ENCODE results near the gene SPEN.
A peak's percentile ranks its signal among the peaks of the same experiment; 100 is the strongest.
"Not testable (repeated sequence)": the region's sequence is repeated elsewhere in the genome, so short reads cannot be mapped to it uniquely, and the experiment has no call there.

SPEN gene

DNA sequence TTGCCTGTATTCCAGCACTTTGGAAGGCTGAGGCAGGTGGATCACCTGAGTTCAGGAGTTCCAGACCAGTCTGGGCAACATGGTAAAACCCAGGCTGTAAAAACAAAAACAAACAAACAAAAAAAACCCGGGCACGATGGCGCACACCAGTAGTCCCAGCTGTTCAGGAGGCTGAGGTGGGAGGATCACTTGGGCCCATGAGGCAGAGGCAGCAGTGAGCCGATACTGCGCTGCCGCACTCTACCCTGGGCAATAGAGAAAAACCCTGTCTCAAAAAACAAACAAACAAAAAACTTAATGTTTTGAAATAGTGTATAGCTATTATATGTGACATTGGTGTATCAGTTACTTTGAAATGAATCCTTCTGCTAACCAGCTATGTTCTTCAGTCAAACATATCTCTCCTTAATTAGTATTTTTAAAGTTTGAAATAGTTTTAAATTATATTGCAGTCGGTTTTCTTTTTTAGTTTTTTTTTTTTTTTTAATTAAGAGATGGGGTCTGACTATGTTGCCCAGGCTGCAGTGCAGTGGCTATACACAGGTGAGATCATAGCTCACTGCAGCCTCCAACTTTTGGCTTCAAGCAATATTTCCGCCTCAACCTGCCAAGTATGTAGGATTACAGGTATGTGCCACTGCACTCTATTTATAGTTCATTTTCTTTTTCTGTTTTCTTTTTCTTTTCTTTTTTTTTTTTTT, 11.3 kb downstream of the SPEN start:
- no peak for DNase-seq

DNA sequence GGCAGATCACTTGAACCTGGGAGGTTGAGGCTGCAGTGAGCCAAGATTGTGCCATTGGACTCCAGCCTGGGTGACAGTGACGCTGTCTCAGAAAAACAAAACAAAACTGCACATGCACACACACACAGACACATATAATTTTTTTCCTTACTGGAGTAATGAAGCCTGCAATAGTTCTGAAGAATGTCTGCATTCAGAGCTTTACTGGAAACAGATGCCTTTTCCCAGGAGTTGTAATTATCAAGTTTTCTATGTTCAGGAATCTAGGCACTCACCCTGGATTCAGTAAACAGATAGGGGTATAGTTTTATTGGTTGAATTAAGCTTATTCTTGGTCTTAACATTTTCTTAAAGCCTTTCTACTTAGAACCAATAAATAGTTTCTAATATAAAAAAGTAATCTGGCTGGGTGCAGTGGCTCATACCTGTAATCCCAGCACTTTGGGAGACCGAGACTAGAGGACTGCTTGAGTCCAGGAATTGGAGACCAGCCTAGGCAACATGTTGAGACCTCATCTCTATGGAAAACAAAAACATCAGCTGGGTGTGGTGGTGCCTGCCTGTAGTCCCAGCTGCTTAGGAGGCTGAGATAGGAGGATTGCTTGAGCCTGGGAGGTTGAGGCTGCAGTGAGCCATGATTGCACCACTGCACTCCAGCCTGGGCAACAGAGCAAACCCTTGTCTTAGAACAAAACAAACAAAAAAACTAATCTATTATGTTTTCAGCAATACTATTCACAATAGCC, 15.8 kb downstream of the SPEN start:
- DNase-seq = no peak

DNA sequence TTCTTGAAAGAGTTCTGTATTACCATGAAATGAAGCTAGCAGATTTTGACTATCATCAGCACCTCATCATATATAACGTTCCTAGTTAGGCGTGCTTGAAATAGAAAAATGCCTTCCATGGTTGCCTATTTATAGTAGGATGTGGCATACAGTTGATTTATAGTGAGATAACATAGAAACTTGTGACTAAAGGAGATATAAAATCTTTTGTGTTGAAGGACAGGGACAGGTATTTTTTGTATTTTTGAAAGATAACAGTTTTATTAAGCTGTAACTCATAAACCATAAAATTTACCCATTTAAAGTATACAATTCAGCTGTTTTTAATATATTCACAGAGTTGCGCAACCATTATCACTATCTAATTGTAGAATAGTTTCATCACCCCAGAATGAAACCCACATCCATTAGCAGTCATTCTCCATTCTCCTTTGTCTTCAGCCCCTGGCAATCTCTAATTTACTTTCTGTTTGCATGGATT, 19.3 kb downstream of the SPEN start:
- peak; percentile 85 for DNase-seq

DNA sequence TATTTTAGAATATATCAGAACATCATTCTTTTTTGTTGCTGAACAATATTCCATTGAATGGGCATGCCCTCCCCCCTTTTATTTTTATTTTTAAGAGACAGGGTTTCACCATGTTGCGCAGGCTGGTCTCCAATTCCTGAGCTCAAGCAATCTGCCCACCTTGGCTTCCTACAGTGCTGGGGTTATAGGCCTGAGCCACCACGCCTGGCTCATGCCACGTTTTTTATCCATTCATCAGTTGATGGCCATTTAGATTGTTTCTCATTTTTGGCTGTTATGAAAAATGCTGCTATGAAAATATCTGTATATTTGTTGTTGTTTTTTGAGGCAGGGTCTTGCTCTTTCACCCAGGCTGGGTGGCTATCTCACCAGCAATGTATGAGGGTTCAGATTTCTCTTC, 19.8 kb downstream of the SPEN start:
- no peak for DNase-seq

DNA sequence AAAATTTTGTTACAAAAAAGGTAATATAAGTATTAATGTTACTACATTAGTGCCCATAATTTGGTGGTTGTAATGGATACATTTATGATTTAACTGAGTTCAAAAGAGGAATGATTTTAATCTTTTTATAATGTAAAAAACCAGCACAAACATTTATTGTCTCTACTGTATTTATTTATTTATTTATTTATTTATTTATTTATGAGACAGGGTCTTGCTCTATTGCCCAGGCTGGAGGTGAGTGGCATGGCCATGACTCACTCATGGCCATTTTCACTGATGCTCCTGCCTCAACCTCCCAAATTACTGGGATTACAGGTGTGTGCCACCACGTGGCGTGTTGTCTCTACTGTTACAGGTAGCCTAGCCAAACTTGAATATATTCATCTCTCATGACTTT, 21.9 kb downstream of the SPEN start:
- no peak for DNase-seq

DNA sequence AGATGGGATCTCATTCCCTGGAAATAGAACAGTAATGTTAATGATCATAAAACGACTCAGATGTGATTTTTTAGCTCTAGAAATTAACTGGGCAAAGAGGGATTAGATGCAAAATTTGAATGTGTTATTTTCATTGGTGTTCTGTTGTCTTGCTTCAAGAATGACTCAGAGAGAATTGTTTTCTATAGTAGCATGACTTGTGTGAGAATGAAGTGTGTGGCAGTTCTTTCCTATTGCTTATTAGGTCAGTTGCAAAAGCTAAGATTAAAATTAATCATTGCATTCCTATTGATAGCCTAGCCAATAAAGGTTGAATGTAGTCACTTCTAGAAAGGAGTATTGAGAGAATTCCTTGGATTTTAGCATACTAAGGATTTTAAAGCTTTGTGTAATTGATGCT, 22.9 kb downstream of the SPEN start:
- DNase-seq = no peak

DNA sequence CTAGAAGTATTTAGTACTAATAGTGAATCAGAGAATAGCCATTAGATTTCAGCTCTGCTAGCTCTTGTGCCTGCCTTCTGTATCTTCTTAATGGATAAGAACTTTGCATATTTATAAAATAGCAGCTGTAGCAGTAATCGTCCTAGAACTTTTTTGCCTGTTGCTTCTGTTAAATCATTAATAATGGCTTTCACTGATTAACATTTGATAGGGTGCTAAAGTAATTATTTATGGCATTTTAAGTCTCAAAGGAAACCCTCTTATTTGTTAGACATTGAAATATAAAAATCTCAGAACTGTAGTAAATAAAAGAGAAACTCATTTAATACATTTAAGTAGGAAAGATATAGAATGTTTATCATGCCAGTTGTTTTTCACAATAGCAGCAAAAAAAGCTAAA, 27.0 kb downstream of the SPEN start:
- DNase-seq = no peak

DNA sequence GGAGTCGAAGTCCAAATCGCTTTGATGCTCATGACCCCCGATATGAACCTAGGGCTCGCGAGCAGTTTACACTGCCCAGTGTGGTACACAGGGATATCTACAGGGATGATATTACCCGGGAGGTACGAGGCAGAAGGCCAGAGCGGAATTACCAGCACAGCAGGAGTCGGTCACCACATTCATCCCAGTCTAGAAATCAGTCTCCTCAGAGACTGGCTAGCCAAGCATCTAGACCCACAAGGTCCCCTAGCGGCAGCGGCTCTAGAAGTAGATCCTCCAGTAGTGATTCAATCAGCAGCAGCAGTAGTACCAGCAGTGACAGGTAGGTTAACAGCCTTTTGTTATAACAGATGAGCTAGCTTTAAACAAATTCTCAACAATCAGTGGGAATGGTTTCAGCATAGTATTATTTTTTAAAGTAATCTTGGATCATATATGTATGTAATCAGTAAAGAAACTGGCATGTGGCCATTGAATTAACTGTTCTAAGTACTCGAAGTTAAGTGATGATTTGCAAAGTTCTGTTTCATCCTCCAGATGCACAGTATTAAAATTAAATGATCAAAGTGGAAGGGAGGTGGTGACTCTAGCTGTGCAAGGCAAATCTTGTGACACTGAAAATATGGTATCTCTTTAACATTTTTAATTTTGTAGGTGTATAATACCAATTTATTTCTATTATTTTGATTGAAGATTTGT, 29.0 kb downstream of the SPEN start:
- no peak for DNase-seq

DNA sequence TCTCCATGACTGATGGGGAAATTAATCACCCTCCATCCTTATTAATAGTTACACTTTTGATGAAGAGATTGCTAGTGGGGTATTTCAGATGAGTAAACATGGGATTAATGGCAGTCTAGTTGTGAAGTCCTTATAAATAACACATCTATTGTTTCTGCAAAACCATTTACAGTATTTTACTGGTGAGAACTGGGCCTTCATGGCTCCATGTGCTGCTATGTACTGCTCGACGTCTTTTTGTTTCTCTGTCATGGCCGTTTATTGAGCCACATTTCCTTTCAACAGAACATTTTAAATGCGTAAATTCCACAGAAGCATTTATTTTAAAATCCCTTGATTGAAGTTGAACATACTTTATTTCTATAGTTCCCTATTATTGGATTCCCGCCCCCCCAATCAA, 34.5 kb downstream of the SPEN start:
- no peak for DNase-seq

DNA sequence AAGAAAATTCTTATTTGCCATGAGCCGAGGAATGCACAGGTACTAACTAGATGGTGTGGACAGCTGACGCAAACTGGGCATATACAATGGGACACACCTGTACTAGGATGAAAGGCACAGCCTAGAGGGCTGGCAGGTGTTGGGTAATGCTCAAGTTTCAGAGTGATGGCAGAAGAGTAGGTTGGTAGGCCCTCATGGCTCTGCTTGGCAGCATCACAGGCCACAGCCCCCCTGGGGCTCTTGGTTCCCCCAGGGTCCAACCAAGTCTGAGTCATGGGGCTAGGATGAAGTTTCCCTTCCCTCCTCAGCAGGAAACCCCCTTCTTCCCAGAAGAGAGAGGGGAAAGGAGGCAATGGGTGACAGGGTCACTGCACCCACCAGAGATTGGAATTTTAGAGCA, 35.2 kb downstream of the SPEN start:
- DNase-seq = no peak

DNA sequence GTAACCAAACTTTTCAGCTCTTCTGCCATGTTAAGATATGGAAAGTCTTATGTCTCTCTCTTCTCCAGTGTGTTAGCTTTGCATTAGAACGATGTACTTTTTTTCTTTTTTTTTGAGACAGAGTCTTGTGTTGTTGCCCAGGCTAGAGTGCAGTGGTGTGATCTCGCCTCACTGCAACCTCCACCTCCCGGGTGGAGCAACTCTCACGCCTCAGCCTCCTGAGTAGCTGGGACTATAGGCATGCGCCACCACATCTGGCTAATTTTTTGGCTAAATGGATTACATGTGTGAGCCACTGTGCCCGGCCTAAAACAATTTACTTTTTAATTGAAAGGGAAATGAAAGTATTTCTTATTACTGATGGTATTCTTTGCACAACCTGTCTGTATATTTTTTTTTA, 35.8 kb downstream of the SPEN start:
- peak; percentile 19 for DNase-seq

DNA sequence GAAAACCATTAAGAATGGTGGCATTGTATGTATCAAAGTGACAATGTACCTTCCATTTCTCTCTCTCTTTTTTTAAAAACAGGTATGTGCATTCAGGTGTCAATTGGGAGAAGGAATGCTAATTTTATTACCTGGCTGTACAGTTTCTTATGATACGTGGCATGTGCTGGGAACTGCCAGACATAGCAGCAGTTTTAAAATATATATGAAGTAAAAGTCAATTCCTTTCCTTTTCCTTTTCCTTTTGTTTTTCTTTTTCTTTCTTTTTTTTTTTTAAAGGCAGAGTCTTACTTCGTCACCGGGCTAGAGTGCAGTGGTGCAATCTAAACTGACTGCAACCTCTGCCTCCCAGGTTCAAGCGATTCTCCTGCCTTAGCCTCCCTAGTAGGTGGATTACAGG, 37.0 kb downstream of the SPEN start:
- no peak for DNase-seq

DNA sequence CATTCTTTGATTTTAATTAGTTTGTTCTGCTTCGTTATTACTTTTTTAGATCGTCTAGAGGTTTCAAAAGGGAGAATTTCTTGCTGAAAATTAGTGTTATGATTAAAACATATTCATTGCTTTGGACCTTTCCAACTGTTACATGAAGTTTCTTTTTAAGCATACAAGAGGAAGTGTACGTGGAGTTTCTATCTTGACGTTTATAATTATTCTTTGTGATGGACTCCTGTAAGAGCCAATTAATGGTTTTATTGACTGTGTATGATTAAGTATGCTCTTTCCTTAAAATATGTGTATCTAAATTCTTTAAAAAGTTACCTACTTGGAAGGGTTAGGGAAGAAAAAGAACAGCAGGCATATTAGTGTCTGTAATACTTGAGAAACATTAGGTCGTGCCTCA, 37.8 kb downstream of the SPEN start:
- no peak for DNase-seq

DNA sequence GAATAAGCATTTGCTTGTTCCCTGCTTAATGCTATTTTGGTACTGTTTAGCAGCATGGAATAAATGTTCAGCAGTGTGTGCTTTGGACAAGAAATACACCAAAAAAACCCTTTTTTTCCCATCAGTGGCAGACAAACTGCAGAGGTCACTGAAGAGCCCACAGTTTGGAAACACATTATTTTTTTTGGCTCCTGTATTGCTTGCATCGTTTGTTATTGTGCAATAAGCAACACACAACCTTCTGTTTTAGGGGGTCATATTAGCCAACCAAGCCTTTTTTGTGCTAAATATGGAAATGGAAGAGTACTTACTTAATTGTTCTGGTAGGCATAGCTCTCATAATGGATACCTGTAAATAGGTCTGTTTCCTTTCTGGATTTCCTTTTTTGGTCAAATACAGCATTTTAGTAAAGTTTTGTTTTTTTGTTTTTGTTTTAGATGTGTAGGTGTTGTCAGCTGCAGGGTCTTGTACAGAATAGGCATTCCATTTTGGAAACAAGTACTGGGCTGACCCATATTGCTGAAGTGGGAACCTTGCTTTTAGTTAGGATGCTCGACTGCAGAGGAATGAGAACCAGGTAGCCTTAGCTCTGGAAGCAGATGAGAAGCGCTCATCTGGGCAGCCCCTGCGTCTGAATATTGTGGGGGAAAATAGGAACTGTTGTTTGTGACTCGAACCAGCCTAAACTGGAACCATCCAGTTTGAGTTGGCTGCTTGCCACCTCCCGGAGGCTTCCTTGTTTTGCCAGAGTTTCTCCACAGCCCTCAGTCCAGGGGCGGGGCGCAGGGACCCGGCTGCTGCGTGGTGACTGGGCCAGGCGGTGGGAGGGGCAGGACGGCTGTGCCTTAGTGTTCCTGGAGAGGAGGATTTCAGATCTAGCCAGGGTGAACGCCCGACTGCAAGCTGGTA, 38.4 kb downstream of the SPEN start:
- DNase-seq = peak; percentile 99

DNA sequence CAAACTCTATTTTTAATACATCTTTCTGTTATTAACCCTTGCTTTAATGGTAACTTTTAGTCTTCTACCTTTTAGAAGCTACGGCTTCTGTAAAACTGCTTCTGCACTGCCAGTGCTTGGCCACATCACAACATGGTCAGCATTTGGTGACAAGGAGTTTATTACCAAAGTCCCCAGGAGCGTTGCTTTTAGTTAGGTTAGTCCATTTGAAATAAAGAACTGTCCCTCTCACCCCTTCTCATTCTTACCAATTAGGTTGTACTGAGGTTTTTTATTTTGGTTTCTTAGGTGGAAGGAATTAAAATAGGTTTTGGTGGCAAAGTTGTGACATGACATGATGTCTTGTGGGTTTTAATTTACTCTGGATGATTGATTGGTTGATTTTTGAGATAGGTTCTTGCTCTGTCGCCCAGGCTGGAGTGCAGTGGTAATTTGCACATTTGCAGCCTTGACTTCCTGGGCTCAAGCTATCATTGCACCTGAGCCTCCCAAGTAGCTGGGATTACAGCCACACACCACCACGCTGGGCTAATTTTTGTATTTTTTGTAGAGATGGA, 39.2 kb downstream of the SPEN start:
- DNase-seq = no peak

DNA sequence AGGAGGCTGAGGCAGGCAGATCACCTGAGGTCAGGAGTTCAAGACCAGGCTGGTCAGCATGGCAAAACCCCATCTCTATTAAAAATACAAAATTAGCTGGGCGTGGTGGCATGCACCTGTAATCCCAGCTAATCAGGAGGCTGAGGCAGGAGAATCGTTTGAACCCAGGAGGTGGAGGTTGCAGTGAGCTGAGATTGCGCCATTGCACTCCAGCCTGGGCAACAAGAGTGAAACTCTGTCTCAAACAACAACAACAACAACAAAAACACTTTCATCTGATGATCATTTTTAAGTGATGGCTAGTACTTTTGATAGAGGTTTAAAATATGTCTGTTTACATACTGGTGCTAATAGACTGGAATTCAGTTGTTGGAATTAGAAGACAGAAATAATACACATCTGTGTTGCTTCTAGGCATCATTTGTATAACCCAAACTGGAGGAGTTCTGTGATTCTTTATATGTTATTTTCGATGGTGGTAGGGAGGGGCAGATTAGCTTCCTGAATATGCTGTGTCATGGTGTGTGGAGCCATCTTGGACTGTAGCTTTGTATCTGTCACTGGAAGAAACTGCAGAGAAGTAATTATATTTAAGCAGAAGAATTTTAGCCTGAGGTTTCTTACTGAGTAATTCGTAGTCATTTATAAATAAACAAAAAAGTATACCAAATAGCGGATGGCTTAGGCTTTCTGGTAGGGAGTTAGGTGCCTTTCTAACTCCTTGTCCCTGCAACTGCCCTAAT, 45.5 kb downstream of the SPEN start:
- peak; percentile 74 for DNase-seq

DNA sequence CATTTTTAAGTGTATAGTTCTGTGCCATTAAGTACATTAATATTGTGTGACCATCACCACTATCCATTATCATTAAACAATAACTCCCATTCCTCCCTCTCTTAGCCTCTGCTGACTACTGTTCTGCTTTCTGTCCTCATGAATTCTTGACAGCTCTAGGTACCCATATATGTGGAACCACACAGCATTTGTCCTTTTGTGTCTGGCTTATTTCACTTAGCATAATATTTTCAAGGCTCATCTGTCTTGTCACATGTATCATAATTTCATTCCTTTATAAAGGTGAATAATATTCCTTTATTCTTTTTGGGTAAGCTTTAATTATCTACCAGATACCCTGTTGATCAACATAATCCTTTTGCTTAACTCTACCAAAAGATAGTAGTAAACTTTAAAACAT, 47.7 kb downstream of the SPEN start:
- DNase-seq = no peak

DNA sequence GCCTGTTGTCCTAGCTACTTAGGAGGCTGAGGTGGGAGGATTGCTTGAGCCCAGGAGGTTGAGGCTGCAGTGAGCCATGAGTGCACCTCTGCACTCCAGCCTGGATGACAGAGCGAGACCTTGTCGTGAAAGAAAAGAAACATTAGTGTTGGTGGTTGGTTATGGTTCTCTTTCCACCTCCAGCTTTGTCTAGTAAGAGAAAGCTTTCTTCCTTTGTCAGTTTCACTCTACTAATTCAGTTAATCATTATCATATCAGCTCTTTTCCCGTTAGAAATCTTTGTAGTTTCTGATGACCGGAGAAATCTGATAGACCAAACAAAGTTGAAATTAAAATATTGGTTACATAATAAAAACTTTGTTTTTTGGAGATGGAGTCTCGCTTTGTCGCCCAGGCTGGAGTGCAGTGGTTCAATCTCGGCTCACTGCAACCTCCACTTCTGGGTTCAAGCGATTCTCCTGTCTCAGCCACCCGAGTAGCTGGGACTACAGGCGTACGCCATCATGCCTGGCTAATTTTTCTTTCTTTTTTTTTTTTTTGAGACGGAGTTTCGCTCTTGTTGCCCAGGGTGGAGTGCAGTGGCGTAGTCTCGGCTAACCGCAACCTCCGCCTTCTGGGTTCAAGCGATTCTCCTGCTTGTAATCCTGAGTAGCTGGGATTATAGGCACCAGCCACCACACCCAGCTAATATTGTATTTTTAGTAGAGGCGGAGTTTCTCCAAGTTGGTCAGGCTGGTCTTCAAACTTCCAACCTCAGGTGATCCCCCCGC, 49.5 kb downstream of the SPEN start:
- DNase-seq = not testable (repeated sequence)

DNA sequence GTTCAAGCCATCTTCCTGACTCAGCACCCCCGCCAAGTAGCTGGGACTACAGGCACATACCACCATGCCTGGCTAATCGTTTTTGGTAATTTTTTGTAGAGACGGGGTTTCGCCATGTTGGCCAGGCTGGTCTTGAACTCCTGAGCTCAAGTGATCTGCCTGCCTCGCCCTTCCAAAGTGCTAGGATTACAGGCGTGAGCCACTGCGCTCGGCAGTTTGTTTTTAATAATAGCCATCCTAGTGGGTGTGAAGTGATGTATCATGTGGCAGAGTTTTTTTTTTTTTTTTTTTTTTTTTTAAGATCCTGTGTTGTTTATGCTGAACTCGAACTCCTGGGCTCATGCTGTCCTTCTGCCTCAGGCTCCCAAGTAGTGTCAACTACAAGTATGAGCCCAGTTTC, 51.8 kb downstream of the SPEN start:
- DNase-seq = no peak

DNA sequence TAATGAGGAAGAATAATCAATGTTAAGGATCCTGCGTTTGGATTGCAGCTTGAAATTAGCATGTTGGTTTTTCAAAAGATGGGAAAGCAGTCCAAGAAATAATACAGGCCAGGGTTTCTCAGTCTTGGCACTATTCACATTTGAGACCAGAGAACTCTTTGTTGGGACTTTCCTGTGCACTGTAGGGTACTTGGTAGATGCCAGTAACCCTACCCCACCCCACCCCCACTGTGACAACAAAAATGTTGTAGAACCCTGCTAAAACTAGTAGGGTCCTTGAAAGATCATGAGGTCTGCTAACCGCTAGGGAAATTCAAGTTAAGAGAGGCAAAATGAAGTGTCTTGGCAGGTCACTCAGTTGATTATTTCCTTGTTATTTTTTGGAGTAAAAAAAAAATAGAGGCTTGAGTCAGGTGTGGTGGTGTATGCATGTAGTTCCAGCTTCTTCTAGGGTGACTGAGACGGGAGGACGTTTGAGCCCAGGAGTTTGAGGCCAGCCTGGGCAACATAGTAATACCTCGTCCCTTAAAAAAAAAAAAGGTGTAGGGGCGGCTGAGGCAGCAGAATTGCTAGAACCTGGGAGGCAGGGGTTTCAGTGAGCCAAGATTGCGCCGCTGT, 53.3 kb downstream of the SPEN start:
- DNase-seq = no peak

DNA sequence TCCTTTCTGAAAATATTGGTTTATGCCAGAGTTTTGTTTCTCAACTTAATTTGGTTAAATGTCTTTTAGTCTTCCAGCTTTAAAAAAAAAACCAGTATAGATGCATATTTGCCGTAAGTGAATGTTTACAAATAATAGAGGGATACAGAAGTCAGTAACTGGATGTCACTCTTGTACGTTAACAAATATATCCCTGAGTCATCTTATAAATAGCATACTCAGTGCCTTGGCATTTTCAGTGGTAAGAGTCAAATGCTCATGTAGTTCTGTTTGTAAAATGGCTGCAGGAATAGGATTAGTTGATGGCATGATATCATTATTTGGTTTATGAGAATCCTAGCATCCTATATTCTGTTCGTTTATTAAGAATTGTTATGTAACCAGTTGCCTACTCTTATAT, 55.4 kb downstream of the SPEN start:
- DNase-seq = no peak
